H9 (cell line): Measurements from ENCODE around the gene METTL8. TPM values are rescaled to one million over a fixed set of nuclear protein-coding genes. Genes with fewer than 3 reads are reported as not detected.

Experiments used
- DNase-seq: peaks from one replicate; pipeline ENCODE4 v3.0.0-alpha.2; 2017
- H2AFZ ChIP-seq: one replicate; pipeline ENCODE4 v1.6.1; 2013; ENCODE audit warnings: mild to moderate bottlenecking, low read length, control low read depth, moderate library complexity
- H2AK5ac ChIP-seq: 2 replicates; pipeline ENCODE4 v1.6.1; 2013; ENCODE audit warnings: low read length, control low read depth, mixed read lengths; ENCODE audit not compliant: insufficient read length
- H2BK120ac ChIP-seq: one replicate; pipeline ENCODE4 v1.6.1; 2013; ENCODE audit warnings: low read depth, mild to moderate bottlenecking, low read length, control low read depth, inconsistent platforms; ENCODE audit not compliant: poor library complexity, severe bottlenecking
- H2BK12ac ChIP-seq: 2 replicates; pipeline ENCODE4 v1.6.1; 2013; ENCODE audit warnings: low read length, control low read depth, mixed read lengths, low read depth; ENCODE audit not compliant: insufficient read length
- H2BK15ac ChIP-seq: 2 replicates; pipeline ENCODE4 v1.6.1; 2013; ENCODE audit warnings: low read depth, low read length, control low read depth
- H2BK20ac ChIP-seq: one replicate; pipeline ENCODE4 v1.6.1; 2013; ENCODE audit warnings: low read depth, mild to moderate bottlenecking, low read length, control low read depth, inconsistent platforms; ENCODE audit not compliant: poor library complexity, severe bottlenecking
- H2BK5ac ChIP-seq: 2 replicates; pipeline ENCODE4 v1.6.1; 2013; ENCODE audit warnings: low read length, control low read depth, mixed read lengths; ENCODE audit not compliant: insufficient read length
- H3K14ac ChIP-seq: 2 replicates; pipeline ENCODE4 v1.6.1; 2013; ENCODE audit warnings: low read length, control low read depth; ENCODE audit not compliant: insufficient read depth
- H3K18ac ChIP-seq: 2 replicates; pipeline ENCODE4 v1.6.1; 2013; ENCODE audit warnings: low read depth, mild to moderate bottlenecking, mixed read lengths, low read length, control low read depth; ENCODE audit not compliant: insufficient read length
- H3K23ac ChIP-seq: 2 replicates; pipeline ENCODE4 v1.6.1; 2013; ENCODE audit warnings: low read length, control low read depth, mixed read lengths, low read depth; ENCODE audit not compliant: insufficient read length
- H3K23me2 ChIP-seq: 2 replicates; pipeline ENCODE4 v1.6.1; 2013; ENCODE audit warnings: low read depth, mild to moderate bottlenecking, mixed read lengths, low read length, control low read depth; ENCODE audit not compliant: insufficient read length, poor library complexity, severe bottlenecking
- H3K27ac ChIP-seq: 2 replicates; pipeline ENCODE4 v1.5.1; 2013; ENCODE audit warnings: low read length, control low read depth, mixed read lengths, low read depth; ENCODE audit not compliant: insufficient read length
- H3K27me3 ChIP-seq: 2 replicates; pipeline ENCODE4 v1.6.1; 2013; ENCODE audit warnings: low read length, control low read depth, inconsistent platforms; ENCODE audit not compliant: insufficient read depth
- H3K4ac ChIP-seq: 2 replicates; pipeline ENCODE4 v1.6.1; 2013; ENCODE audit warnings: low read depth, mild to moderate bottlenecking, control low read depth, inconsistent platforms, low read length, moderate library complexity
- H3K4me1 ChIP-seq: 2 replicates; pipeline ENCODE4 v1.6.1; 2013; ENCODE audit warnings: low read length, control low read depth, inconsistent platforms; ENCODE audit not compliant: insufficient read depth
- H3K4me2 ChIP-seq: 2 replicates; pipeline ENCODE4 v1.6.1; 2013; ENCODE audit warnings: low read length, control low read depth, mixed read lengths; ENCODE audit not compliant: insufficient read length, insufficient read depth
- H3K56ac ChIP-seq: 2 replicates; pipeline ENCODE4 v1.6.1; 2013; ENCODE audit warnings: low read depth, mild to moderate bottlenecking, mixed read lengths, low read length, control low read depth; ENCODE audit not compliant: insufficient read length
- H3K79me1 ChIP-seq: 2 replicates; pipeline ENCODE4 v1.6.1; 2013; ENCODE audit warnings: low read depth, mild to moderate bottlenecking, moderate library complexity, low read length, control low read depth, inconsistent platforms; ENCODE audit not compliant: insufficient read depth, poor library complexity, severe bottlenecking
- H3K79me2 ChIP-seq: 2 replicates; pipeline ENCODE4 v1.6.1; 2013; ENCODE audit warnings: low read length, control low read depth, inconsistent platforms; ENCODE audit not compliant: insufficient read depth
- H3K9ac ChIP-seq: 2 replicates; pipeline ENCODE4 v1.6.1; 2013; ENCODE audit warnings: low read length, control low read depth, mixed read lengths; ENCODE audit not compliant: insufficient read length; ENCODE audit errors: extremely low read depth
- H3K9me3 ChIP-seq: one replicate; pipeline ENCODE4 v1.6.1; 2013; ENCODE audit warnings: low read depth, low read length, inconsistent platforms; ENCODE audit not compliant: control insufficient read depth
- H3T11ph ChIP-seq: one replicate; pipeline ENCODE4 v1.6.1; 2013; ENCODE audit warnings: mild to moderate bottlenecking, low read length, control low read depth, inconsistent platforms
- H4K20me1 ChIP-seq: one replicate; pipeline ENCODE4 v1.6.1; 2013; ENCODE audit not compliant: control insufficient read depth, insufficient read length, insufficient read depth
- H4K5ac ChIP-seq: 2 replicates; pipeline ENCODE4 v1.6.1; 2013; ENCODE audit warnings: low read depth, mild to moderate bottlenecking, mixed read lengths, low read length, control low read depth; ENCODE audit not compliant: insufficient read length
- H4K8ac ChIP-seq: replicated peaks from 2 replicates; pipeline ENCODE4 v1.6.1; 2013; ENCODE audit warnings: low read length, control low read depth, mixed read lengths, low read depth; ENCODE audit not compliant: insufficient read length
- H4K91ac ChIP-seq: 2 replicates; pipeline ENCODE4 v1.6.1; 2013; ENCODE audit warnings: low read depth, mild to moderate bottlenecking, moderate library complexity, mixed read lengths, low read length, control low read depth; ENCODE audit not compliant: insufficient read length
- H3K27ac Mint-ChIP-seq, 3 experiments: 2 replicates in 2 of 3; 3 replicates in 1 of 3; pipeline ENCODE4 v1.8.0; 2020 to 2021; ENCODE audit warnings: mixed read lengths in 3 of 3, mild to moderate bottlenecking in 1 of 3, moderate library complexity in 1 of 3
- H3K27me3 Mint-ChIP-seq: 2 replicates; pipeline ENCODE4 v1.8.0; 2021; ENCODE audit warnings: low read depth, mild to moderate bottlenecking, moderate library complexity, mixed read lengths
- H3K36me3 Mint-ChIP-seq, 3 experiments: 2 replicates in 2 of 3; 3 replicates in 1 of 3; pipeline ENCODE4 v1.8.0; 2020 to 2021; ENCODE audit warnings: low read depth in 3 of 3, mixed read lengths in 3 of 3; ENCODE audit not compliant: insufficient read depth in 1 of 3
- H3K4me1 Mint-ChIP-seq, 2 experiments: 2 replicates each; pipeline ENCODE4 v1.8.0; 2020; ENCODE audit warnings: mixed read lengths in 2 of 2
- H3K4me3 Mint-ChIP-seq, 2 experiments: 2 replicates in 1 of 2; 3 replicates in 1 of 2; pipeline ENCODE4 v1.8.0; 2020 to 2021; ENCODE audit warnings: mild to moderate bottlenecking in 2 of 2, mixed read lengths in 2 of 2, moderate library complexity in 1 of 2
- H3K9me3 Mint-ChIP-seq, 2 experiments: 2 replicates in 1 of 2; 3 replicates in 1 of 2; pipeline ENCODE4 v1.8.0; 2020; ENCODE audit warnings: mild to moderate bottlenecking in 2 of 2, mixed read lengths in 2 of 2, moderate library complexity in 1 of 2
- WGBS: extraction: QIAGEN DNeasy Blood & Tissue Kit; methylation state at CpG from one replicate; pipeline ENCODE4 v1.1.7; 2013; ENCODE audit warnings: missing lambda C conversion rate, low lambda C conversion rate, mixed read lengths; ENCODE audit not compliant: insufficient read length; ENCODE audit errors: extremely low coverage; 5-methylcytosine and 5-hydroxymethylcytosine counted together
- total RNA-seq: library from RNA; stranded (reverse); gene quantifications from 2 replicates; pipeline ENCODE4 v1.2.1, GENCODE V29; 2021
- TF ChIP-seq, protein P1 (sequence below): fragments of 200-600 bp; sonication (generic); conservative IDR thresholded peaks from 3 replicates; pipeline ENCODE4 v1.8.0; 2021; ENCODE audit warnings: antibody characterized with exemption, mild to moderate bottlenecking

METTL8 gene
- total RNA-seq, 1 experiment from 2014 or later, result 40.9 TPM

DNA sequence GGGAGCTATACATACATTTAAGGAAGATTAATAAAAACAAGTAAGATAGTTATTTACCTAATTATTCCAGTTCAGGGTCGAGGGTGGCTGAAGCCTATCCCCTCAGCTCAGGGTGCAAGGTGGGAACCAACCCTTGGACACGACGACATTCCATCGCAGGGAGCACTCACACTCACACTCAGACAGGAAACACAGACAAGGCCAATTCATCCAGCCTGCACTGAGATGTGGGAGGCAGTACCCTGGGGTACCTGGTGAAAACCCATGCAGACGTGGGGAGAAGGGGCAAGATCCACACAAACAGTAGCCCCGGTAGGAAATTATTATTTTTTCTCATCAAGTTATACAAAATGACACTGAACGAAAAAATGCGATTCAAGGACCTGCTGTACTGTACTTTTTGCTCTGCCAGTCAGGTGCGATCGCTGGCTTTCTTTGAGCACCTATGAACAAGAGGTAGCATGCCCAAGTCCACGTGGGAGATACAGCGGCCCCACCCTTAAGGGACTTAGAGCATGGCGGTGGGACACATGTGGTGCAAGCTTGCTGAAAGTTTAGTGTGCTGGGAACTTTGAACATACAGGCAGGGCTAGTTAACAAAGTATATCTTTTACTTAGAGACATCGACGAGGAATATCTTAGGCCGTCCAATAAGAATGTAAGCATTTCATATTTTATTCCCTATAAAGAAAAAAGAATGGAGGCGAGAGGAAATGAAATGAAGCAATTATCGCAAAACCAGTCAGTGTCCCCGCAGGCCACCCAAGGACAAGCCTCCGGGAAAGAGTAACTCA lies 624 bp downstream of the METTL8 start:
- Histone ChIP-seq H4K5ac (peak overlapping the region; percentile 94), H2AK5ac (no peak overlapping the region), H2AFZ (no peak overlapping the region), H3K23ac (no peak overlapping the region), H3K79me1 (no peaks in the 10 kb centered on the region), H3K4ac (no peak overlapping the region; the same call in 1 of the 2 replicates), H3K27ac (peak overlapping the region; percentile 83), H3K79me2 (no peaks in the 10 kb centered on the region; the same call in 1 of the 2 replicates), H2BK15ac (no peak overlapping the region), H3K27me3 (no peaks in the 10 kb centered on the region), H4K91ac (no peak overlapping the region), H3K14ac (peak overlapping the region; percentile 75; the same call in 1 of the 2 replicates), H2BK12ac (no peak overlapping the region), H2BK120ac (no peak overlapping the region), H3K9ac (peak overlapping the region; percentile 79), H3K9me3 (no peaks in the 10 kb centered on the region), H2BK5ac (no peak overlapping the region), H4K20me1 (no peaks in the 10 kb centered on the region), H3K18ac (peak overlapping the region; percentile 90), H3T11ph (no peak overlapping the region), H3K4me2 (peak overlapping the region; percentile 86), H3K56ac (no peak overlapping the region), H3K23me2 (peaks cover 10% of the 10 kb centered on the region), H2BK20ac (no peak overlapping the region), H3K4me1 (peaks cover 2% of the 10 kb centered on the region; the same call in 1 of the 2 replicates), H4K8ac (no peak overlapping the region)
- Mint-ChIP-seq H3K27me3 (no peaks in the 10 kb centered on the region), H3K36me3 (peaks cover 27 to 32% (median 32%) of the 10 kb centered on the region in 3 experiments; a peak in 6 of 7 replicates), H3K4me3 (peak overlapping the region; percentile 76 to 89), H3K4me1 (peaks cover 47 to 50% of the 10 kb centered on the region in 2 experiments), H3K27ac (peak overlapping the region; percentile 93 to 99 (median 99)), H3K9me3 (no peaks in the 10 kb centered on the region)
- TF ChIP-seq, protein P1, sequence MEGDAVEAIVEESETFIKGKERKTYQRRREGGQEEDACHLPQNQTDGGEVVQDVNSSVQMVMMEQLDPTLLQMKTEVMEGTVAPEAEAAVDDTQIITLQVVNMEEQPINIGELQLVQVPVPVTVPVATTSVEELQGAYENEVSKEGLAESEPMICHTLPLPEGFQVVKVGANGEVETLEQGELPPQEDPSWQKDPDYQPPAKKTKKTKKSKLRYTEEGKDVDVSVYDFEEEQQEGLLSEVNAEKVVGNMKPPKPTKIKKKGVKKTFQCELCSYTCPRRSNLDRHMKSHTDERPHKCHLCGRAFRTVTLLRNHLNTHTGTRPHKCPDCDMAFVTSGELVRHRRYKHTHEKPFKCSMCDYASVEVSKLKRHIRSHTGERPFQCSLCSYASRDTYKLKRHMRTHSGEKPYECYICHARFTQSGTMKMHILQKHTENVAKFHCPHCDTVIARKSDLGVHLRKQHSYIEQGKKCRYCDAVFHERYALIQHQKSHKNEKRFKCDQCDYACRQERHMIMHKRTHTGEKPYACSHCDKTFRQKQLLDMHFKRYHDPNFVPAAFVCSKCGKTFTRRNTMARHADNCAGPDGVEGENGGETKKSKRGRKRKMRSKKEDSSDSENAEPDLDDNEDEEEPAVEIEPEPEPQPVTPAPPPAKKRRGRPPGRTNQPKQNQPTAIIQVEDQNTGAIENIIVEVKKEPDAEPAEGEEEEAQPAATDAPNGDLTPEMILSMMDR, result no peak
- peak; percentile 45 for DNase-seq
- WGBS, result no CpG with 5 or more reads among the region's 20 CpGs
